Fibroblast of skin of scalp (primary cell): ENCODE results near the gene UQCRC1.

Experiments used
- DNase-seq: peaks from one replicate; pipeline ENCODE4 v3.0.0-alpha.2; 2013

The UQCRC1 gene

DNA sequence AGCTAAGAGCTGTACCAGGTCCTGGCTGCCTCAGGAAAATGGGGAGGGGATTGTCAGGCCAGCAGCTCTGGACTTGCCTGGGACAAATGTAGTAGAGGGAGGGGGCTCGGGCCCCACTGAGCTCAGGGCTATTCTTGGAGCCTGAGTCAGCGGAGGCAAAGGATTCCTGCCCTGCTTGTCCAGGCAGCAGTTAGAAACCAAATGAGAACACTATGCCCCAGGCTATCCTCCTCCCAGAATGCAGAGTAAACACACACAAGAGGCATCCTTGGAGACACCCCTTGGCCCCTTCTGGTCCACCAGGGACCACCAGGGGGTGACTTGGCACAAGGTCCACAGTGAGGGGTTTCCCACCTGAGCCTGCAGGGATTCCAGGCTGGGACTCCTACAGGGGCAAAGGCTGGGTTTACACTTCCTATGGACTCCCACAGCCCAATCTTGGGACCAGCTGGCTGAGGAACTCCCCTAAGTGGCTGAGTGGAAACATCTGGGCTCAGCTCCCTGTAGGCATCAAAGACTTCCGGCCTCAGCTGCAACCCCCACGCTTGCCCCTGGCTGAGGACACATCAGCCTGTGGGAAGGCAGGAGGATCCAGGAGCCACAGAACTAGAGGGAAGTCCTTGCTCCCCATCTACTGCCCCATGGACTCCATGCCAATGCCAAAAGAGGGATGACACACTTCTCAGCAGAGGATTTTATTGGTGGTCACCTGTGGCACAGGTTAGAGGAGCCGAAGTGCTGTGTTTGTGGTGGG lies 10.9 kb downstream of the UQCRC1 start:
- DNase-seq, result peak; percentile 95

GRCh38 chr3:48597408-48597800 lies 12.0 kb downstream of the UQCRC1 start:
- DNase-seq, result no peak

GRCh38 chr3:48596676-48597407 lies 12.6 kb downstream of the UQCRC1 start:
- DNase-seq, result no peak

DNA sequence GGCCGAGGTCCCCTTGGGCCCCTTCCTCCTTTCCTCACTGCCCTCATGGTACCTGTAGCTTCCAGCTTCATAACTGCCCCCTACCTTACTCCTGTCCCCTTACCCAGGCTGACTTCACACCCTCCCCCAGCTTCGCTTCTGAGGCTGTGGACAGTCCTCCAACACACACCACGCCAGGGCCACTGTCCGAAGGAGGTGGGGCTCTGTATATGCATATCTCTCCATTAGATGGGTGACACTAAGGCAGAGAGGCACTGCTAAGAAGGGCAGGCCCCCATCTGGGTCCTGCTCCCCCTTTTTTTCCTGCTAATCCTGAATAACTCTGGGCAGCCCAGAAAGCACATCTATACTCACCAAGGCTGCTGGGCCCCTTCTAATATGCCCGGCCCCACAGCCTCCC lies 13.3 kb downstream of the UQCRC1 start:
- no peak for DNase-seq

GRCh38 chr3:48595526-48596121 lies 13.8 kb downstream of the UQCRC1 start:
- peak; percentile 94 for DNase-seq

DNA sequence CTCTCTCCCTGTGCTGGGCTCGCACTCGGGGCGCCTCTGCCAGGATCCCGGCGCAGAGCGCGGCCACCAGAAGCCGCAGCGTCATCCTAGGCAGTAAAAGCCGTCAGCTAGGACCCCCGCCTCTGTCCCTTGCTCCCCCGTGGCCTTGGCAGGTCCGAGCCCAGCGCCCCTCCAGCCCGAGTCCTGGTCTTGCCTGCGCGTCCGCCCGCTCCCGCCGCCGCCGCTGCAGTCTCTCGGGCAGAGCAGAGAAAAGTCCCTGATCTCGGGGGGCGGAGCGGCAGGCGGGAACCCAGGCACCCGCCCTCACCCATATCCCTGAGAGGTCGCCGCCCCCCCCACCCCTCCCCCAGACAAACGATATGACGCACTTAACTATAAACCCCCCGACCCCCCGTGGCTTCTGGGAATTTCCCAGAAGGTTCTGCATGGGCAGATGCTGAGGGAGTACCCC lies 14.3 kb downstream of the UQCRC1 start, which contains the start of gene COL7A1:
COL7A1 (minus strand) TSS at position 255 of the 451 bp plus-strand sequence; CDS start at position 85, 170 bp downstream.
- DNase-seq, result no peak

- peak; percentile 23 for DNase-seq
Observed at GRCh38 chr3:48594417-48595049, 14.9 kb downstream of the UQCRC1 start.

- no peak for DNase-seq
Observed at GRCh38 chr3:48593337-48593736, 16.1 kb downstream of the UQCRC1 start.

GRCh38 chr3:48592519-48593087 lies 16.8 kb downstream of the UQCRC1 start:
- DNase-seq, result no peak

GRCh38 chr3:48591886-48592518 lies 17.4 kb downstream of the UQCRC1 start:
- DNase-seq, result no peak

DNA sequence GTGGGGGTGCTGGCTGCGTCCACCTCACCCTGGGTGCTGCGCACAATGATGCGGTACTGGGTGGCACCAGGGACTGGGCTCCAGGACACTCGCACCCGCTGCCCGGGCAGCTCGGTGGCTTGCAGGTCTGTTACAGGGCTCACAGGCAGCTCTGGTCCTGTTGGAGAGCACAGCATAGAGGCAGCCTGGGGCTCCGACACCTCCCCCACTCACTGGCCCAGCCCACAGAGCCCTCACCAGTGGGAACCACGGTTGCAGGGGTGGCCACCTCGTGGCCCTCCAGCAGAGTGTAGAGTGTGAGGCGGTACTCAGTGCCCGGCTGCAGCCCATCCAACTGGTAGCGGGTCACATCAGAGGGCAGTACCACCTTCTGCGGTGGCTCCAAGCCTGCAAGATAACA lies 18.0 kb downstream of the UQCRC1 start:
- no peak for DNase-seq

DNA sequence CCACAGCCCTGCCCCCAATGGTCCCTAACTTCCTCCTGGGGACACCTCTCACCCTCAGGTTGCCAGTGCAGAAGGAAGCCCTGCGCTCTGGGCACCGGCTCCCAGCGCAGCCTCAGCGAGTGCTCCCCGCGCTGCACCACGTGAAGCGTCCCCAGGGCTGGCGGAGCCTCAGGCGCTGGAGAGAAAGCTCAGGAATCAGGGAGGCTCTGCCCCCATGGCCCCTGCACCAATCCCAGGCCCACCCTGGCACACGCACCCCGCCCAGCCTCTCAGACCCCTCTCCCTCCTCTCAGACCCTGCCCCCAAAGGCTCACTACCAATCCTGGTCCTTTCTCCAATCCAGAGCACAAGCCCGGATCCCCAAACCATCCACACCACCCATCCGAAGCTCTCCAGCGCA lies 21.2 kb downstream of the UQCRC1 start:
- no peak for DNase-seq

- no peak for DNase-seq
Observed at GRCh38 chr3:48587686-48588085, 21.8 kb downstream of the UQCRC1 start.

DNA sequence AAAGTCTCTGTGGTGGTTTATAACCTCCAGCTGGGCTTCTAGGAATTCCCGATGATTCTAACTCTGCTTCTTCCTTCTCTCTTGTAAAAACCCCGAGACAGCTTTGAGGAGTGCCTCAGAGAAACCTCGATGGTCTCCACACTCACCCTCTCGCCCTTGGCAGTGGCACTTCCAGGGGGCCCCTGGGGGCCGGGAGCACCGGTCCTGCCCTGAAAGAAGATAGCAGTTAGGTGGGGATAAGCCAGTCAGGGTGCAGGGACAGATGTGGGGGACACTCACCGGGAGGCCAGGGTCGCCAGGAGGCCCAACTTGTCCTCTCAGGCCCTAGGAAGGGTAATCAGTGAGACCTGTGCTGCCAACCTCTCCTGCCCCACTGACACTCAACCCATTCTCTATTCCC lies 24.0 kb downstream of the UQCRC1 start:
- DNase-seq, result no peak

DNA sequence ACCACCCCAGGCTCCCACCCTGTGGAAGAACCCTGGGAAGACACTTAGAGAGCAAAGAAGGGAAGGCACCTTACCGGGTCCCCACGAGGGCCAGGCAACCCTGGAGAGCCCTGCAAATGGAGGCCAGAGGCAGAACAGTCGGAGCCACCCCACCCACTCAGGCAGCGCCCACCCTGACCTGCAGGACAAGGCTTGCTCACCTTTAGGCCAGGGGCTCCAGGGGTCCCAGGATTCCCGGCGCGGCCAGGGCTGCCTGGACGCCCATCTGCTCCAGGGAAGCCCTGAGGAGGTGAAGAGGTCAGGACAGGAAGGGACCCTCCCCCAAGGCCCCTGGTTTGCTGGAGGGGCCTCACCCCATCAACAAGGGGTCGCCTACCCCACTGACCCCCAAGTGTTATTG lies 24.6 kb downstream of the UQCRC1 start:
- no peak for DNase-seq

GRCh38 chr3:48581621-48582481 lies 27.6 kb downstream of the UQCRC1 start:
- DNase-seq, result no peak

DNA sequence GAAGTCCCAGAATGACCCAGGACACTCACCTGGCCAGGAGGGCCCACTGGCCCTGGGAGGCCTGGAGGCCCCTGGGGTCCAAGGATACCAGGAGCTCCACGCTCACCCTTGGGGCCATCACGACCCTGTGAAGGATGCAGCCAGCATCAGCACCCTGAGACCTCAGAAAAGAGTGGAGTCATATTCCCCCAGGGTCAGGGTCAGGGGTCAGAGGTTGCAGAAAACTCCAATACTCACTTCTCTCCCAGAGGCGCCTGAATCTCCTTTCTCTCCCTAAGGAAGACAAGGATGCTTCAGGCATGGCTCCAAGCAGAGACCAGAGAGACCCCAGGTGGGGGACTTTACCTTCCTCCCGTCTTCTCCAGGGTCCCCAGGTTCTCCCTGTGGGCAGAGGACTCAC lies 32.8 kb downstream of the UQCRC1 start:
- DNase-seq, result no peak

- DNase-seq, result no peak
Observed at GRCh38 chr3:48575366-48575765, 34.1 kb downstream of the UQCRC1 start.

DNA sequence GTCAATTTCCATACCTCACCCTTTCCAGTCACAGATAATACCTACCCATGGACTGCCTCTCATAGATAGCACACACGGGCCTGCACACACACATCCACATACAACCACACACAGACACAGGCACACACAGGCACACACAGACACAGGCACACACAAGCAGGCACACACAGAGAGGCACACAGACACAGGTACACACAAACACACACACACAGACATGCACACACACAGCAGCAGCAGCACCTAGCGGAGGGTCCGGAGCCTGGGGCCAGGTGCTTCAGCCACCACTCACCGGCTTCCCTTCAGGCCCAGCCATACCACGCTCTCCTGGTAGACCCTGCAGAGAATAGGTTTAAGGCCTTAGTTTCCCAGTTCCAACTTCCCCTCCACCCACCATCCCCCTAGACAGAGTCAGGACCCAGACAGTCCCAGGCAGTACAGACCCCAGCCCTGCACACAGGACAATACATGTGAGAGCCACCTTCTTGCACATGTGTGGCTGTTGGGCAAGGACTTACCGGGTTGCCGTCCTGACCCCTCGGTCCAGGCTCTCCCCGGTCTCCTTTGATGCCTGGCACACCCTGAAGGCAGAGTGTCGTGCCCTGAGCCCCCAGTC lies 35.4 kb downstream of the UQCRC1 start:
- no peak for DNase-seq

DNA sequence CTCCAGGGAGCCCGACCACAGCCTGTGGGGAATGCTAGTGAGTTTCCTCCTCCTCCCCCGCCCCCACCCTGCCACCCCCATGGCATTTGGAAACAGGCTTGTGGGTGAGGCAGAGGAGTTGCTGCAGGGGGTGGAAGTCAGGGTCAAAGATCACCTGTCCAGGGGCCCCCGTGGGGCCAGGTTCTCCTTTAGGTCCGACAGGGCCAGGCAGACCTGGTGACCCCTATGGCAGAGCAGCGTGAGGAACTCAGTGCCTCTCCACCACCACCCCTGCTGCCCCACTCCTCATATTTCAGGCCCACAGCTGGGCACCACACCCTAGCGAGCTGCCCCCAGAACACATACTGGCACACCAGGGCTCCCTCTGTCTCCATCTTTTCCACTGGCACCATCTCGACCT lies 36.9 kb downstream of the UQCRC1 start:
- DNase-seq, result no peak

- no peak for DNase-seq
Observed at GRCh38 chr3:48571938-48572337, 37.5 kb downstream of the UQCRC1 start.
